Stimulated activated CD4-positive, alpha-beta T cell treated with anti-CD3 and anti-CD28 coated beads, Interleukin-4, amount 100 ng/mL, for 24 hours (primary cell): ENCODE data around the gene MAP3K20.
A peak's percentile ranks its signal among the peaks of the same experiment; 100 is the strongest.
"Not testable (repeated sequence)": the region's sequence is repeated elsewhere in the genome, so short reads cannot be mapped to it uniquely, and the experiment has no call there.

Source experiments
- DNase-seq: peaks from one replicate; pipeline ENCODE4 v3.0.0-alpha.2; 2020

MAP3K20 gene

DNA sequence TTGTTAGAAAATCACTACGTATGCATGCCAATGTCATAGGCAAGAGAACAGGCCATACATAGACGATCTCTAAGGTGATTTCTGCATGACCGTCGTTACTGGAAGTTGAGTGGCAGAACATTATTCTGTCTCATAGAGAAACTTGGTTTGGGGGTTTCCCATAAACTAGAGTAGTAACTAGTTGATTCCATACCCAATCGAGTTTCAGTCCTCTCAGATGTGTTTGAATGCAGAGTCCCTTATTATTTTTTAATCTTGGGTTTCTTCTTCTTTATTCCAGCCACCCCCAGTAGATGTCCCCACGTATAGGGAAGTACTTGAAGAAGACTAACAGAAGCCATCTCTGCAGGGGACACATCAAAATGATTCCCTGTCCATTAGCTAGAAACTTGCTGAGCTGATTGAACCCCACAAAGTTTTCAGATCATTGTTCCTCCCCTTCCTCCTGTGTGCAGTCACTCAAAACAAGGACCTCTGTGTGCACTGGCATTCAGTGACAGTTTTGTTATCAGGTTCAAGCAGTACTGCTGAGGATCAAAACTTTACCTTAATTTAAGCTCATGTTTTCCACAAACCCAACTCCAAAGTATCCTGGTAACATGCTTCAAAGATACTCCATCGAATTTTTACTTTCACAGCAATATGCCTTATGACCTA is 210.6 kb downstream of the MAP3K20 start:
- DNase-seq: peak; percentile 9

DNA sequence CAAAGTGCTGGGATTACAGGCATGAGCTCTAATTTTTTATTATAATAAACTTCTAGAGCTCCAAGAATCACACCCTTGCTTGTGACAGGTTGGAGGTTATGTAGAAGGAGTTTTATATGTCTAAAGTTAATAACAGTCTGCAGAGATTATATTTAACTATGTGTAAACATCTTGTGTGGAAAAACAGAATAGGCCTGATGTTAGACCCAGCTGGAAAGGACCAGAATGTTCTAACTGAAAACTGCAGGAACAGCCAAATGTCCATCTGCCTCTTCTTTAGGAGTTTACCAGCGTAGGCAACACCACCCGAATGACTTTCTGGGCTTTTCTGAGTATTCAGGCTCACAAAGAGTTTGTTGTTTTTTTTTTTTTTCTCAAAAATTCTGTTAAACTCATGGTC is 211.9 kb downstream of the MAP3K20 start:
- DNase-seq: no peak

DNA sequence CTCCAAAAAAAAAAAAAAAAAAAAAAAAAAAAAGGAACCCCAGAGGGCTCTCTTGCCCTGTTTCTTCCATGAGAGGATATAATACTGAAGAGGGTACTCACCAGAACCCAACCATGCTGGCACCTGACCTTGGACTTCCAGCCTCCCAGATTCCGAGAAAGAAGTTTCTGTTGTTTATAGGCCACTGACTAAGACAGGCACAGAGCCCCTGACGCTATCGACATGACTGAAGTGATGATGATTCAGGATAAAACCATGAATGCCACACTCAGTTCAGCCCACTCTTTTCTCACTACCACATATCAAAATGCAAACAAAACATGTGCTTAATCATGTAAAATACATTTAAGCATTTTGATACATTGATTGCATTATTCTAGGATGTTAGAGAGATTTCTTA is 212.9 kb downstream of the MAP3K20 start:
- DNase-seq: peak; percentile 25

- no peak for DNase-seq
These were observed 214.4 kb downstream of the MAP3K20 start for GRCh38 chr2:173290046-173290445.

DNA sequence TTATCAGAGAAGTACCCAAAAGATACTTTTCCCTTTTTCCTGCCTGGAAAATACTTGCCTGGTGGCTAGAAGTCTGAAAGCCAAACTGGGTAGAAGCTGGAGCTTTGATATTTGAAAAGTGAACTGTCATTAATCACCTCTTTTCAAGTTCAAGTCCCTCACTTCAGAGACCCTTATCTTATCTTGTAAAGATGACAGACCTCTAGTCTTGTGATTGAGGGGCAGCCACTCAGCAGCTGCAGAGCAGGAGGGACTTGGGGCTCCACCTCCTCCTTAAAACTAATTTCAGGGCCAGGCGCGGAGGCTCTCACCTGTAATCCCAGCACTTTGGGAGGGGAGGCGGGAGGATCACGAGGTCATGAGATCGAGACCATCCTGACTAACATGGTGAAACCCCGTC is 214.9 kb downstream of the MAP3K20 start:
- no peak for DNase-seq

GRCh38 chr2:173291412-173291811 is 215.8 kb downstream of the MAP3K20 start:
- DNase-seq: no peak

- no peak for DNase-seq
These were observed 220.6 kb downstream of the MAP3K20 start for GRCh38 chr2:173296235-173296634.

GRCh38 chr2:173298536-173299097 is 223.0 kb downstream of the MAP3K20 start:
- DNase-seq: no peak

GRCh38 chr2:173299764-173300163 is 224.1 kb downstream of the MAP3K20 start:
- DNase-seq: no peak

DNA sequence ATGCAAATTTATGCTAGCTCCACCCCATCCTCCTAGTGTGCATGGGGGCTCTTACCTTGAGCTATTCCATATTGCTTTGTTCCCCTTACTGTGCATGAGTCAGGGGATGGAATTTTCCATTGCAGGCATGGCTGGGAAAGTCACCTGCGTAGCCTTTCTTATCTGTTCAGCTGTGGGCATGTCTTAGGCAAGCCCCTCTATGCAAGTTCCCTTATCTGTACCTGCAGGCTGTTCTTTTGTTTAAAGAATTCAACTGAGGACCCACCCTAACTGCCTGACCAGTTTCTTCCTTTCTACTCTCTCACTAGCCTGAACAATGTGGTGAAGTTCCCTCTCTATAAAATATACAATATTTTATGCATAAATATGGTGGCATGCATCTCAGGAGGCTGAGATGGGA is 224.8 kb downstream of the MAP3K20 start:
- DNase-seq: no peak

DNA sequence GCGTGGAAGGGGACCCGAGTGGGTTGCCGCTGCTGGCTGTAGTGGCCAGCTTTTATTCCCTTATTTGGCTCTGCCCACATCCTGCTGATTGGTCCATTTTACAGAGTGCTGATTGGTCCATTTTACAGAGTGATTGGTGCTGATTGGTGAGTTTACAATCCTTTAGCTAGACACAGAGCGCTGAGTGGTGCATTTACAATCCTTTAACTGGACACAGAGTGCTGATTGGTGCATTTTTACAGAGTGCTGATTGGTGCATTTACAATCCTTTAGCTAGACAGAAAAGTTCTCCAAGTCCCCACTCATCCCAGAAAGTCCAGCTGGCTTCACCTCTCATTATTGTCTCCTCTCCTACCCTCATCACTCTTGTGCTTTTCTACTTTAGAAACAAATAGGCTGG is 225.9 kb downstream of the MAP3K20 start:
- DNase-seq: not testable (repeated sequence)

GRCh38 chr2:173305303-173305702 is 229.7 kb downstream of the MAP3K20 start:
- no peak for DNase-seq

GRCh38 chr2:173307293-173307692 is 231.6 kb downstream of the MAP3K20 start:
- no peak for DNase-seq

DNA sequence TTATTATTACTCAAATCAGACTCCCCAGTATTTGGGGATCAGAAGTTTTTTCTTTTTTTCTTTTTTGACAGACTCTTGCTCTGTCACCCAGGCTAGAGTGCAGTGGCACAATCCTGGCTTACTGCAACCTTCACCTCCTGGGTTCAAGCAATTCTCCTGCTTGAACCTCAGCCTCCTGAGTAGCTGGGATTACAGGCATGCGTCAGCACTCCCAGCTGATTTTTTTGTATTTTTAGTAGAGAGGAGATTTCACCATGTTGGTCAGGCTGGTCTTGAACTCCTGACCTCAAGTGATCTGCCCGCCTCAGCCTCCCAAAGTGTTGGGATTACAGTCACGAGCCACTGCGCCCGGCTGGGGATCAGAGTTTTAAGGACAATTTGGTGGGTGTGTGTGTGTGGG is 233.7 kb downstream of the MAP3K20 start:
- not testable (repeated sequence) for DNase-seq

GRCh38 chr2:173311844-173312606 is 236.4 kb downstream of the MAP3K20 start:
- no peak for DNase-seq
